ENCODE measurements around the gene PEF1. TPM values are rescaled to one million over a fixed set of nuclear protein-coding genes. Genes with fewer than 3 reads are reported as not detected.

The PEF1 gene
- total and polyA plus RNA-seq, 2 donors (not counting 1 experiment from before 2014, with no cell fraction given) = 36.7 to 49.4 TPM

GRCh38 chr1:31650161-31651088 is 5.7 kb upstream of the PEF1 start:
- peaks cover 13% of the 10 kb centered on the region for H3K4me1 Mint-ChIP-seq
- ChIA-PET CTCF (interaction anchor here (0.6 to 1.6 kb wide), 5 partner anchors 11 to 331 kb away, joined by 3 to 7 read pairs (median 4); no protein-coding TSS in a partner anchor), POLR2A (no interaction called here)
- Histone ChIP-seq H3K79me2 (ENCODE audit: control insufficient read depth, insufficient read depth, low read length) (no peaks in the 10 kb centered on the region), H3K4me2 (replicated peaks; ENCODE audit: low read depth, low read length, poor library complexity, severe bottlenecking) (no peak overlapping the region), H4K20me1 (ENCODE audit: control insufficient read depth, insufficient read depth, low read length, poor library complexity, severe bottlenecking) (no peaks in the 10 kb centered on the region), H2AFZ (ENCODE audit: insufficient read depth, low read depth, low read length, poor library complexity, severe bottlenecking) (no peak overlapping the region), H3K36me3 (replicated peaks in 1 of 2; ENCODE audit: control extremely low read depth in 1 of 2, control insufficient read depth in 1 of 2, extremely low read depth in 1 of 2, insufficient read depth in 2 of 2, low read length in 1 of 2) (no peaks in the 10 kb centered on the region), H3K27ac (ENCODE audit: low read length in 2 of 2) (no peak overlapping the region), H3K9me3 (ENCODE audit: control extremely low read depth in 1 of 3, control insufficient read depth in 2 of 3, insufficient read depth in 1 of 3, low read length in 2 of 3) (no peaks in the 10 kb centered on the region), H3K9ac (ENCODE audit: low read length) (no peak overlapping the region), H3K4me1 (ENCODE audit: control insufficient read depth in 2 of 2, insufficient read depth in 2 of 2, low read length in 2 of 2) (peaks cover 5 to 6% of the 10 kb centered on the region in 2 donors), H3K4me3 (ENCODE audit: control extremely low read depth in 1 of 5, extremely low read depth in 1 of 5, insufficient read depth in 1 of 5, low read depth in 2 of 5, low read length in 4 of 5) (no peak overlapping the region), H3K27me3 (replicated peaks in 1 of 4; ENCODE audit: control extremely low read depth in 1 of 4, control insufficient read depth in 3 of 4, insufficient read depth in 4 of 4, low read length in 3 of 4) (no peaks in the 10 kb centered on the region)
- no peaks in the 10 kb centered on the region for H3K9me3 Mint-ChIP-seq (ENCODE audit: insufficient read depth)
- H3K27me3 Mint-ChIP-seq = peaks cover 2% of the 10 kb centered on the region
- no peak for TF ChIP-seq EZH2 (IDR thresholded peaks at IDR 0.05; ENCODE audit: borderline replicate concordance, insufficient read depth, low read depth, low read length, poor library complexity, severe bottlenecking)
- TF ChIP-seq, protein P1, sequence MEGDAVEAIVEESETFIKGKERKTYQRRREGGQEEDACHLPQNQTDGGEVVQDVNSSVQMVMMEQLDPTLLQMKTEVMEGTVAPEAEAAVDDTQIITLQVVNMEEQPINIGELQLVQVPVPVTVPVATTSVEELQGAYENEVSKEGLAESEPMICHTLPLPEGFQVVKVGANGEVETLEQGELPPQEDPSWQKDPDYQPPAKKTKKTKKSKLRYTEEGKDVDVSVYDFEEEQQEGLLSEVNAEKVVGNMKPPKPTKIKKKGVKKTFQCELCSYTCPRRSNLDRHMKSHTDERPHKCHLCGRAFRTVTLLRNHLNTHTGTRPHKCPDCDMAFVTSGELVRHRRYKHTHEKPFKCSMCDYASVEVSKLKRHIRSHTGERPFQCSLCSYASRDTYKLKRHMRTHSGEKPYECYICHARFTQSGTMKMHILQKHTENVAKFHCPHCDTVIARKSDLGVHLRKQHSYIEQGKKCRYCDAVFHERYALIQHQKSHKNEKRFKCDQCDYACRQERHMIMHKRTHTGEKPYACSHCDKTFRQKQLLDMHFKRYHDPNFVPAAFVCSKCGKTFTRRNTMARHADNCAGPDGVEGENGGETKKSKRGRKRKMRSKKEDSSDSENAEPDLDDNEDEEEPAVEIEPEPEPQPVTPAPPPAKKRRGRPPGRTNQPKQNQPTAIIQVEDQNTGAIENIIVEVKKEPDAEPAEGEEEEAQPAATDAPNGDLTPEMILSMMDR (IDR thresholded peaks at IDR 0.05) = no peak
- ATAC-seq (ENCODE audit: low read depth) (no peak), DNase-seq (no peak)
- 85% methylated on average over 8 of the region's 9 CpGs for WGBS (ENCODE audit: insufficient coverage)
- intact Hi-C loops (cut with micrococcal nuclease) = no loop called here
- no peak overlapping the region for H3K4me3 Mint-ChIP-seq
- H3K27ac Mint-ChIP-seq = no peak overlapping the region
